ENCODE results near the gene WNT3A.

GRCh38 chr1:228093050-228093906, 86.5 kb downstream of the WNT3A start:
- TF ChIP-seq, protein P1, sequence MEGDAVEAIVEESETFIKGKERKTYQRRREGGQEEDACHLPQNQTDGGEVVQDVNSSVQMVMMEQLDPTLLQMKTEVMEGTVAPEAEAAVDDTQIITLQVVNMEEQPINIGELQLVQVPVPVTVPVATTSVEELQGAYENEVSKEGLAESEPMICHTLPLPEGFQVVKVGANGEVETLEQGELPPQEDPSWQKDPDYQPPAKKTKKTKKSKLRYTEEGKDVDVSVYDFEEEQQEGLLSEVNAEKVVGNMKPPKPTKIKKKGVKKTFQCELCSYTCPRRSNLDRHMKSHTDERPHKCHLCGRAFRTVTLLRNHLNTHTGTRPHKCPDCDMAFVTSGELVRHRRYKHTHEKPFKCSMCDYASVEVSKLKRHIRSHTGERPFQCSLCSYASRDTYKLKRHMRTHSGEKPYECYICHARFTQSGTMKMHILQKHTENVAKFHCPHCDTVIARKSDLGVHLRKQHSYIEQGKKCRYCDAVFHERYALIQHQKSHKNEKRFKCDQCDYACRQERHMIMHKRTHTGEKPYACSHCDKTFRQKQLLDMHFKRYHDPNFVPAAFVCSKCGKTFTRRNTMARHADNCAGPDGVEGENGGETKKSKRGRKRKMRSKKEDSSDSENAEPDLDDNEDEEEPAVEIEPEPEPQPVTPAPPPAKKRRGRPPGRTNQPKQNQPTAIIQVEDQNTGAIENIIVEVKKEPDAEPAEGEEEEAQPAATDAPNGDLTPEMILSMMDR (conservative IDR thresholded peaks at IDR 0.05 in 1 of 2, IDR thresholded peaks at IDR 0.05 in 1 of 2; ENCODE audit: extremely low read depth in 1 of 2, insufficient read depth in 1 of 2, low read depth in 1 of 2, low read length in 2 of 2): no peak
- no peak for TF ChIP-seq EZH2 (IDR thresholded peaks at IDR 0.05; ENCODE audit: borderline replicate concordance, low read length)
